K562 (cell line): Measurements from ENCODE around the gene IFT172. TPM values are rescaled to one million over a fixed set of nuclear protein-coding genes. Genes with fewer than 3 reads are reported as not detected.
A peak's percentile ranks its signal among the peaks of the same experiment; 100 is the strongest.

Source experiments
- ATAC-seq: fragments of 200-7000 bp; cut with Tn5 transposase; 3 replicates; pipeline ENCODE4 v1.9.1; 2020; ENCODE audit warnings: moderate library complexity
- BruUV-seq: library from RNA; stranded (reverse); fragments of 400-500 nt; replicated peaks from 2 replicates; lab custom pipeline; 2021; lab: Mats Ljungman, UMichigan
- CTCF ChIA-PET: fragments of 300-600 bp; formaldehyde crosslinking; extraction: SDS; loops from one replicate; lab custom pipeline; 2021; ENCODE audit warnings: low intra/inter-chr PET ratio; lab: Yijun Ruan, JAX
- POLR2A ChIA-PET: fragments of 300-600, 350-650 bp; sonication (Branson Sonifier 250); formaldehyde crosslinking; extraction: SDS; loops from one replicate; lab custom pipeline; 2021; ENCODE audit warnings: antibody characterized with exemption, inconsistent platforms; lab: Yijun Ruan, JAX
- DNase-seq, 4 experiments: peaks; one replicate each; pipeline versions ENCODE4 v3.0.0 to v3.0.0-alpha.2; 2011 to 2018; ENCODE audit warnings: low spot score in 3 of 4, mixed read lengths in 3 of 4; ENCODE audit errors: extremely low read depth in 1 of 4
- FAIRE-seq: peaks from 2 replicates; lab custom pipeline; 2011; peaks lifted over from hg19 to GRCh38; lab: Jason Lieb, UNC
- H2AFZ ChIP-seq: 2 replicates; pipeline ENCODE4 v1.6.0; 2011; ENCODE audit warnings: low read depth, low read length, control low read depth, inconsistent platforms
- H3K27ac ChIP-seq: fragments of 200-600 bp; 3 replicates; pipeline ENCODE4 v1.8.0; 2011; ENCODE audit warnings: low read depth, mild to moderate bottlenecking, control low read depth, inconsistent platforms, low read length, moderate library complexity, mixed read lengths; ENCODE audit errors: extremely low read depth
- H3K27me3 ChIP-seq, 2 experiments: fragments of 300-600 bp in 1 of 2; 2 replicates in 1 of 2; 3 replicates in 1 of 2; pipeline versions ENCODE4 v1.6.0 to v1.8.0; 2011; ENCODE audit warnings: inconsistent platforms in 2 of 2, low read length in 2 of 2, mild to moderate bottlenecking in 1 of 2, mixed read lengths in 1 of 2, moderate library complexity in 1 of 2; ENCODE audit not compliant: control insufficient read depth in 2 of 2, insufficient read depth in 2 of 2
- H3K36me3 ChIP-seq: fragments of 300-600 bp; 3 replicates; pipeline ENCODE4 v1.8.0; 2011; ENCODE audit warnings: mild to moderate bottlenecking, low read length, inconsistent platforms; ENCODE audit not compliant: control insufficient read depth, insufficient read depth
- H3K4me1 ChIP-seq, 2 experiments: fragments of 200-600 bp in 1 of 2; replicated peaks in 1 of 2; 2 replicates in 1 of 2; 3 replicates in 1 of 2; pipeline versions ENCODE4 v1.5.1 to v1.8.0; 2011; ENCODE audit warnings: inconsistent platforms in 2 of 2, low read length in 2 of 2, mild to moderate bottlenecking in 1 of 2, mixed read lengths in 1 of 2, moderate library complexity in 1 of 2; ENCODE audit not compliant: control insufficient read depth in 2 of 2, insufficient read depth in 2 of 2
- H3K4me2 ChIP-seq: 2 replicates; pipeline ENCODE4 v1.6.1; 2011; ENCODE audit warnings: low read length, control low read depth, inconsistent platforms, mixed read lengths; ENCODE audit not compliant: insufficient read depth
- H3K4me3 ChIP-seq: fragments of 200-600 bp; sonication (generic), shearing (Covaris generic); 2 replicates; pipeline ENCODE4 v1.5.1; 2016; ENCODE audit warnings: control low read depth, inconsistent platforms
- H3K79me2 ChIP-seq: fragments of 200-600 bp; 3 replicates; pipeline ENCODE4 v1.8.0; 2011; ENCODE audit warnings: low read length, inconsistent platforms; ENCODE audit not compliant: control insufficient read depth, insufficient read depth
- H3K9ac ChIP-seq, 2 experiments: 2 replicates each; pipeline versions ENCODE4 v1.6.0 to v1.6.1; 2011; ENCODE audit warnings: low read depth in 2 of 2, low read length in 2 of 2, control low read depth in 1 of 2, inconsistent platforms in 1 of 2, mild to moderate bottlenecking in 1 of 2, mixed read lengths in 1 of 2; ENCODE audit not compliant: insufficient read depth in 1 of 2
- H3K9me1 ChIP-seq: one replicate; pipeline ENCODE4 v1.6.0; 2011; ENCODE audit warnings: inconsistent platforms, mild to moderate bottlenecking, low read length, moderate library complexity; ENCODE audit not compliant: control insufficient read depth, insufficient read depth
- H3K9me3 ChIP-seq: replicated peaks from 2 replicates; pipeline ENCODE4 v1.5.1; 2011; ENCODE audit warnings: low read depth, low read length, inconsistent platforms; ENCODE audit not compliant: control insufficient read depth, insufficient read depth
- H4K20me1 ChIP-seq: replicated peaks from 2 replicates; pipeline ENCODE4 v1.6.1; 2011; ENCODE audit warnings: low read length, inconsistent platforms, mixed read lengths; ENCODE audit not compliant: control insufficient read depth, insufficient read depth
- BRF2 ChIP-seq: IDR thresholded peaks from 3 replicates; pipeline ENCODE4 v1.6.1; 2011; ENCODE audit warnings: borderline replicate concordance, mild to moderate bottlenecking; ENCODE audit not compliant: insufficient read length, insufficient read depth
- GATA2 ChIP-seq: sonication (generic); formaldehyde crosslinking; IDR thresholded peaks from 2 replicates; pipeline ENCODE4 v1.4.0; 2020; ENCODE audit warnings: mild to moderate bottlenecking, missing genetic modification reagents
- GMEB1 ChIP-seq: fragments of 250-450 bp; sonication (Bioruptor Pico); IDR thresholded peaks from 2 replicates; pipeline ENCODE4 v1.4.0; 2020; ENCODE audit warnings: mild to moderate bottlenecking
- KDM5B ChIP-seq: fragments of 200-600 bp; sonication (generic); IDR thresholded peaks from 2 replicates; pipeline ENCODE4 v1.6.1; 2012; ENCODE audit warnings: low read depth, mild to moderate bottlenecking, moderate library complexity, low read length, control low read depth, inconsistent platforms; ENCODE audit not compliant: insufficient replicate concordance
- MAFF ChIP-seq: IDR thresholded peaks from 2 replicates; pipeline ENCODE4 v1.6.1; 2012; ENCODE audit warnings: low read length, improper control_type of control experiment
- MAFK ChIP-seq: IDR thresholded peaks from 2 replicates; pipeline ENCODE4 v1.6.1; 2011; ENCODE audit warnings: low read length, improper control_type of control experiment
- PRDM10 ChIP-seq: fragments of 450-650 bp; IDR thresholded peaks from 2 replicates; pipeline ENCODE4 v1.6.1; 2018; ENCODE audit not compliant: partially characterized antibody
- PRMT5 ChIP-seq: sonication (generic); formaldehyde crosslinking; IDR thresholded peaks from 2 replicates; pipeline ENCODE4 v1.5.0; 2020; ENCODE audit warnings: missing genetic modification reagents
- SRSF3 ChIP-seq: fragments of 200-400 bp; formaldehyde crosslinking; IDR thresholded peaks from 2 replicates; pipeline ENCODE4 v1.6.1; 2016; ENCODE audit warnings: mild to moderate bottlenecking, low read length, moderate library complexity; ENCODE audit not compliant: insufficient read depth
- WGBS: fragments of 100-300 bp; shearing (Covaris generic); methylation state at CpG from one replicate; pipeline ENCODE4 v1.1.6; 2016; ENCODE audit warnings: low coverage, mixed read lengths; ENCODE audit not compliant: insufficient coverage; ENCODE audit errors: missing lambda C conversion rate; 5-methylcytosine and 5-hydroxymethylcytosine counted together
- in situ Hi-C: fragments of 300-500 bp; cut with MboI; formaldehyde crosslinking; loops from 4 replicates; pipeline ENCODE4 v1.15.0; 2018; ENCODE audit warnings: inconsistent platforms, mixed read lengths
- intact Hi-C: fragments of 100-400 bp; cut with micrococcal nuclease; formaldehyde crosslinking; loops from 2 replicates; pipeline ENCODE4 v1.14.2; 2022
- polyA plus RNA-seq, 8 experiments: library from polyadenylated mRNA; depleted of rRNA in 4 of 8; stranded (reverse) in 5 of 8; unstranded in 3 of 8; fragments of >200 nt; fragmentation: Nextera tagmentation in 2 of 8; fragmentation: Illumina TruSeq in 1 of 8; extraction: Ambion mirVana in 2 of 8; extraction: Trizol in 1 of 8; gene quantifications; 2 replicates each; pipeline versions ENCODE4 v1.2.1 to v1.2.3, GENCODE V29; 2011 to 2014; ENCODE audit warnings: inconsistent platforms in 1 of 8, missing spikeins in 1 of 8
- total RNA-seq, 7 experiments: library from RNA; depleted of rRNA in 6 of 7; stranded (reverse); fragments of >200 nt in 6 of 7; fragmentation: Illumina TruSeq in 2 of 7; extraction: Trizol in 2 of 7; gene quantifications; 2 replicates each; pipeline versions ENCODE4 v1.2.1 to v1.2.3, GENCODE V29; 2011 to 2021; ENCODE audit warnings: low replicate concordance in 1 of 7

IFT172 gene
- total and polyA plus RNA-seq, 9 of the 15 experiments (the other 6 are each of a cell fraction or from before 2014, with no cell fraction given), result 5.6 to 19.1 (median 13.5) TPM

GRCh38 chr2:27485496-27485895 lies 4.0 kb downstream of the IFT172 start:
- 17% methylated on average over 3 of the region's 3 CpGs for WGBS

GRCh38 chr2:27471961-27472360 lies 17.6 kb downstream of the IFT172 start:
- H3K4me1 ChIP-seq, result peaks cover 0 to 4% of the 10 kb centered on the region in 2 experiments; a peak in 3 of 5 replicates
- in situ Hi-C loops, result no loop called here
- H3K9me3 ChIP-seq, result no peaks in the 10 kb centered on the region
- H2AFZ ChIP-seq, result 0 out of 2 replicates have a peak overlapping the region, but pooled peaks have one; percentile 53
- no peak overlapping the region for H3K4me3 ChIP-seq
- peaks cover 23% of the 10 kb centered on the region for H3K36me3 ChIP-seq
- FAIRE-seq (peak; percentile 11), DNase-seq (peak in 3 of 4 experiments; percentile 17 to 38 (median 31)), ATAC-seq (peak; percentile 92)
- H3K27me3 ChIP-seq, result no peaks in the 10 kb centered on the region
- intact Hi-C loops, result no loop called here
- no peaks in the 10 kb centered on the region for H3K79me2 ChIP-seq
- no TSS peak for BruUV-seq
- no peak overlapping the region for H3K9ac ChIP-seq
- ChIA-PET CTCF (no interaction called here), POLR2A (interaction anchor here (0.6 to 1.2 kb wide), 6 partner anchors 13 to 157 kb away, joined by 3 to 7 read pairs (median 3); partner anchors contain the start of genes CCDC121 and GPN1)
- no peaks in the 10 kb centered on the region for H3K9me1 ChIP-seq
- H4K20me1 ChIP-seq, result no peaks in the 10 kb centered on the region
- WGBS, result 77% methylated on average over 5 of the region's 5 CpGs
- H3K27ac ChIP-seq, result peak overlapping the region; percentile 9; the same call in 1 of the 3 replicates
- H3K4me2 ChIP-seq, result no peak overlapping the region
- TF ChIP-seq SRSF3, result no peak
- peak; percentile 52; the same call in 1 of the 2 replicates for TF ChIP-seq MAFF
- TF ChIP-seq MAFK, result peak; percentile 48; the same call in 1 of the 2 replicates
- no peak for TF ChIP-seq GMEB1 (CRISPR knock-in tag)
- TF ChIP-seq PRDM10, result peak; percentile 53
- TF ChIP-seq BRF2, result no peak
- no peak for TF ChIP-seq KDM5B

More at GRCh38 chr2:27485496-27485895, 4.0 kb downstream of the IFT172 start:
- no peak for FAIRE-seq
- H3K27ac ChIP-seq, result no peak overlapping the region
- H3K27me3 ChIP-seq, result no peaks in the 10 kb centered on the region
- H4K20me1 ChIP-seq, result no peaks in the 10 kb centered on the region
- no peak overlapping the region for H3K4me3 ChIP-seq
- intact Hi-C loops (loop anchor here (5.0 to 10.0 kb wide), 2 partner anchors 58 to 139 kb away; partner anchors contain the start of genes CCDC121, GPN1 and NRBP1), in situ Hi-C loops (no loop called here)
- peaks cover 9% of the 10 kb centered on the region; the same call in 2 of the 3 replicates for H3K36me3 ChIP-seq
- ATAC-seq, result no peak
- no peak for DNase-seq
- no peaks in the 10 kb centered on the region for H3K9me1 ChIP-seq
- no TSS peak for BruUV-seq
- H3K79me2 ChIP-seq, result peaks cover 6% of the 10 kb centered on the region; the same call in 2 of the 3 replicates
- ChIA-PET CTCF (no interaction called here), POLR2A (no interaction called here)
- peaks cover 0 to 6% of the 10 kb centered on the region in 2 experiments; a peak in 3 of 5 replicates for H3K4me1 ChIP-seq
- H3K9ac ChIP-seq, result no peak overlapping the region
- H3K4me2 ChIP-seq, result no peak overlapping the region
- no peak overlapping the region for H2AFZ ChIP-seq
- no peak for TF ChIP-seq PRMT5
- TF ChIP-seq GATA2 (CRISPR knock-in tag), result no peak
- H3K9me3 ChIP-seq, result no peaks in the 10 kb centered on the region
